ENCODE measurements around the gene MIAT. TPM values are rescaled to one million over a fixed set of nuclear protein-coding genes. Genes with fewer than 3 reads are reported as not detected.
A peak's percentile ranks its signal among the peaks of the same experiment; 100 is the strongest.

The MIAT gene
- under 1 TPM; 0.50 to 0.80 TPM for total RNA-seq

DNA sequence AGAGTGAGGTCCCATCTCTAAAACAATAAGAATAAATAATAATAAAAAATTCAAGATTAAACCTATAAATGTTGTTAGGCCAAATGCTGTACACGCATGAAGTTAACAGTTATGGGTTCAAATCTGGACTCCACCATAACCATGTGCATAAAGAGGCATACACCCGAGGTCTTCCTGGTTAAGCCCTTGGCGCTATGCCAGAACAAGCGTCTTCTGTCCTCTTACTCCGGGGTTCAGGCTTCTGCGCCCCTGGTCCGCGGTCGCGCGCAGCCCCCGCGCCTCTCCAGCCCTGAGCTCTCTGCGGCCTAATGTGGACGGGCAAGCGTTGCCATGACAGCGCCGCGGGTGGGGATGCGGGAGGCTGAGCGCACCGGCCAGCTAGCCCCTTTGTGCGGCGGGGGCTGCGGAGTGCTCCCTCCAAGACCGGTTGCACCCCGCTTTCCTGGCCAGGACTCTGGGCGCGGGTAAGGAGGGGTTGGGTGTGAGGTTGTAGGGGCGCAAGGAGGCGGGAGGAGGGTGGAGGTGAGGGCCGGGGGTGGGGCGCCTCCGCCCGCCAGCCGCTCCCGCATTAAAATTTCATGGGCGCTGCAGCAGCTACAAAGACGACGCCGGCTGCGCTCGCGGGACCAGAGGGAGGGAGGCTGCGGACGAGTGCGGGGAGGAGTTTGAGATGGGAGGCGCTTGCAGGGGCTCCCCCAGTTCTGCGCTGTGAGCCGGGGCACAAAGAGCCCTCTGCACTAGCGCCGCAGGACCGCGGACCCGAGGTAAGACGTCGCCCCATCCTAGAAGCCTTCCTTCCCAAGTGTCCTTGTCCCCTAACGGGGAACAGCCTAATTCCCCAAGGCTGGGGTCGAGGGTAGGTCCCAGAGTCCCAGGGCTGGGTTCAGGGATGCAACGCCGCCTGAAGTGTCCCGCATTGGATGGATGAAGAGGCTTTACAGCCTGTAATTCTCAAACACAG, at the start of gene MIAT:
MIAT (plus strand) TSS at position 698 of the 961 bp plus-strand sequence.
- Histone ChIP-seq H3K36me3 (no peaks in the 10 kb centered on the region), H3K27ac (no peak within 1 kb of the TSS), H3K27me3 (replicated peaks; ENCODE audit: insufficient read depth) (peaks cover 16% of the 10 kb centered on the region), H3K9me3 (no peaks in the 10 kb centered on the region), H3K4me3 (peak within 1 kb of the TSS; percentile 11 to 18), H3K4me1 (replicated peaks) (no peaks in the 10 kb centered on the region)
- DNase-seq (ENCODE audit: low spot score) = no peak
- intact Hi-C loops (cut with DNase I) = no loop called here
- WGBS = 1% methylated on average over 62 of the region's 62 CpGs
- no peak for TF ChIP-seq POLR2AphosphoS5 (IDR thresholded peaks at IDR 0.05)
- TF ChIP-seq POLR2A (IDR thresholded peaks at IDR 0.05) = no peak
- TF ChIP-seq, protein P1, sequence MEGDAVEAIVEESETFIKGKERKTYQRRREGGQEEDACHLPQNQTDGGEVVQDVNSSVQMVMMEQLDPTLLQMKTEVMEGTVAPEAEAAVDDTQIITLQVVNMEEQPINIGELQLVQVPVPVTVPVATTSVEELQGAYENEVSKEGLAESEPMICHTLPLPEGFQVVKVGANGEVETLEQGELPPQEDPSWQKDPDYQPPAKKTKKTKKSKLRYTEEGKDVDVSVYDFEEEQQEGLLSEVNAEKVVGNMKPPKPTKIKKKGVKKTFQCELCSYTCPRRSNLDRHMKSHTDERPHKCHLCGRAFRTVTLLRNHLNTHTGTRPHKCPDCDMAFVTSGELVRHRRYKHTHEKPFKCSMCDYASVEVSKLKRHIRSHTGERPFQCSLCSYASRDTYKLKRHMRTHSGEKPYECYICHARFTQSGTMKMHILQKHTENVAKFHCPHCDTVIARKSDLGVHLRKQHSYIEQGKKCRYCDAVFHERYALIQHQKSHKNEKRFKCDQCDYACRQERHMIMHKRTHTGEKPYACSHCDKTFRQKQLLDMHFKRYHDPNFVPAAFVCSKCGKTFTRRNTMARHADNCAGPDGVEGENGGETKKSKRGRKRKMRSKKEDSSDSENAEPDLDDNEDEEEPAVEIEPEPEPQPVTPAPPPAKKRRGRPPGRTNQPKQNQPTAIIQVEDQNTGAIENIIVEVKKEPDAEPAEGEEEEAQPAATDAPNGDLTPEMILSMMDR (IDR thresholded peaks at IDR 0.05) = no peak

DNA sequence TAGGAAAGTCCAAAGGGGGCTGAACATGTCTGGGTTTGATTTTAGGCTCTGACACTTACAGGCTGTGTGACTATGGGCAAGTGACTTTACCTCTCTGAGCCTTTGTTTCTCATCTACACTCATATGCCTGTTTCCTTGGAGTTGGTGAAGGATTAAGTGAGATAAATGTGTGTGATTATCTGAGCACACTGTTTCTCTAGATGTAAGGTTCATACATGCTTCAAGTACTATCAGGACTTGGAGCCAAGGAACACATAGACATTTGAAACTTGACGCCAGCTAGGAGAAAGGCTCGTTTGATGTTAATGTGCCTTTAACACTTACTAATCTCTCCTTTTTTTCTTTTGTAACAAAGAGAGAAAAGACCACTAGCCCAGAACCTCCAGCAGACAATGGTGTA, 49.3 kb upstream of the MIAT start:
- no peak overlapping the region for H3K27ac ChIP-seq
- no peak for DNase-seq (ENCODE audit: low spot score)
- no peak for TF ChIP-seq POLR2AphosphoS5 (IDR thresholded peaks at IDR 0.05)
- TF ChIP-seq, protein P1 (IDR thresholded peaks at IDR 0.05) = no peak
- TF ChIP-seq POLR2A (IDR thresholded peaks at IDR 0.05) = no peak
- H3K9me3 ChIP-seq = no peaks in the 10 kb centered on the region
- H3K27me3 ChIP-seq (replicated peaks; ENCODE audit: insufficient read depth) = no peaks in the 10 kb centered on the region
- WGBS = 13% methylated on average over 2 of the region's 2 CpGs
- no peaks in the 10 kb centered on the region for H3K4me1 ChIP-seq (replicated peaks)
- H3K4me3 ChIP-seq = no peak overlapping the region
- H3K36me3 ChIP-seq = no peaks in the 10 kb centered on the region
- intact Hi-C loops (cut with DNase I) = no loop called here

DNA sequence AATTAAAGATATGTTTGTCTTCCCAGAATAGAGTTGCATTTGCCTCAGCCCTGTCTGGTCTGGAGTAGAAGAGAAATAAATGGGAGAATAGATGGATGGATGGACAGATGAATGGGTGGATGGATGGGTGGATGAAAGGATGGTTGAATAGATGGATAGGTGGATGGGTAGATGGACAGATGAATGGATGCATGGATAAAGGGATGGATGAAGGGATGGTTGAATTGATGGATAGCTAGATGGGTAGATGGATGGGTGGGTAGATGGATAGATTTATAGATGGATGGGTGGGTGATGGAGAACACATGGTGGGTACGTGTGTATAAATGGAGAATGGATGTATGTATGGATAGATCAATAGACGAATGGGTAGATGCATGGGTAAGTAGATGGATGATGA, 48.1 kb upstream of the MIAT start:
- WGBS = 89% methylated on average over 2 of the region's 2 CpGs
- TF ChIP-seq, protein P1 (IDR thresholded peaks at IDR 0.05) = no peak
- TF ChIP-seq POLR2AphosphoS5 (IDR thresholded peaks at IDR 0.05) (no peak), POLR2A (IDR thresholded peaks at IDR 0.05) (no peak)
- no peaks in the 10 kb centered on the region for H3K27me3 ChIP-seq (replicated peaks; ENCODE audit: insufficient read depth)
- no peak overlapping the region for H3K4me3 ChIP-seq
- H3K9me3 ChIP-seq = no peaks in the 10 kb centered on the region
- no peak for DNase-seq (ENCODE audit: low spot score)
- no peaks in the 10 kb centered on the region for H3K4me1 ChIP-seq (replicated peaks)
- intact Hi-C loops (cut with DNase I) = no loop called here
- no peak overlapping the region for H3K27ac ChIP-seq
- H3K36me3 ChIP-seq = no peaks in the 10 kb centered on the region

DNA sequence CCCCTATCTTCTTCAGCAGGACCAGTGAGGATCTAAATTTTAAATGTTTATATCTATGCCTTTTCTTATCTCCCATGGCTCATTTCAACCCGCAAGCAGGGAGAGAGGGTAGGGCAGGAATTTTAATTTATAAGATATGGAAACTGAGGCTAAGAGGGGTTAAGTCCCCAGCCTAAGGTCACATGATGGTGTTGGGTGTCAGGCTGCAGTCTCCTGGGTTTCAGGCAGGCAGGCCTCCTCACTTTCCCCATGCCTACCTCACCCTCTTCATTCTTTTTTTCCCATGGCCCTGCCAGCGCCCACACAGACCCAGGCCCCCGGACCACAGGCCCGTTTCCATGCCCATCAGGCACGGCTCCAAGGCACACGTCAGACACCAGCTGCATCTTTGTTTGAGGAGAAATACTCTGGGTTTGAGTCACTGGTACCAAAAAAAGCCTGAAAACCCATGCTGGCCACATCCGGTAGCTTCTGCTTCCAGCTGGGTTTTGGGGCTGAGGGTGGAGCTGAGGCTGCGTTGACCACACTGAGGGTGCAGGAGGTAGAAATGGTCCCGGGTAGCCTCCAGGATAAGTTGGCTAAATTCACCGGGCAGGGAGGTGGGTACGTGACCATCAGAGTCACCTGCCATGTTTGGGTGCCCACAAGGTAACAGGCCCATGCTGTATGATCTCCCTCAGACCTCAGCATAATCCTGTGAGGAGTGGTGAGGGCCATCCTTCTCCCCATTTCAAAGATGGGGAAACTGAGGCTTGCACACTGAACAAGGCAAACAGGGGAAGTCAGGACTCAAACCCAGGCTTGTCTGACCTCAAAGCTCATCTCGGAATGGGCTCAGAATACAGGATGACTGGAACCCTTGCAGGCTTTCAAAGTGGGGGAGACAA, 47.1 kb upstream of the MIAT start:
- Histone ChIP-seq H3K27me3 (replicated peaks; ENCODE audit: insufficient read depth) (no peaks in the 10 kb centered on the region), H3K27ac (no peak overlapping the region), H3K9me3 (no peaks in the 10 kb centered on the region), H3K36me3 (no peaks in the 10 kb centered on the region), H3K4me1 (replicated peaks) (no peaks in the 10 kb centered on the region), H3K4me3 (no peak overlapping the region)
- TF ChIP-seq, protein P1 (IDR thresholded peaks at IDR 0.05) = no peak
- TF ChIP-seq POLR2A (IDR thresholded peaks at IDR 0.05) = no peak
- TF ChIP-seq POLR2AphosphoS5 (IDR thresholded peaks at IDR 0.05) = no peak
- DNase-seq (ENCODE audit: low spot score) = no peak
- intact Hi-C loops (cut with DNase I) = no loop called here
- 76% methylated on average over 11 of the region's 12 CpGs for WGBS
